Smooth muscle cell (in vitro differentiated cells): Measurements from ENCODE around the gene MGAT4A. TPM values are rescaled to one million over a fixed set of nuclear protein-coding genes. Genes with fewer than 3 reads are reported as not detected.

Experiments
- DNase-seq: peaks from one replicate; lab custom pipeline; 2025; ENCODE audit not compliant: unreplicated experiment; lab: John Stamatoyannopoulos, UW
- H2AFZ ChIP-seq: fragments of 200-600 bp; sonication (generic); 2 replicates; pipeline ENCODE4 v1.6.0; 2016; ENCODE audit warnings: antibody characterized with exemption, low read depth, mild to moderate bottlenecking
- H3F3A ChIP-seq: fragments of 200-600 bp; sonication (generic); 2 replicates; pipeline ENCODE4 v1.6.0; 2017; ENCODE audit warnings: antibody characterized with exemption, low read depth
- H3K27ac ChIP-seq: fragments of 200-600 bp; sonication (generic); 2 replicates; pipeline ENCODE4 v1.5.1; 2016; ENCODE audit warnings: low read depth, mild to moderate bottlenecking
- H3K27me3 ChIP-seq: fragments of 200-600 bp; sonication (generic); 2 replicates; pipeline ENCODE4 v1.6.1; 2016; ENCODE audit warnings: low read depth, mild to moderate bottlenecking
- H3K36me3 ChIP-seq: fragments of 200-600 bp; sonication (generic); 2 replicates; pipeline ENCODE4 v1.5.1; 2016; ENCODE audit warnings: low read depth
- H3K4me1 ChIP-seq: fragments of 200-600 bp; sonication (generic); 2 replicates; pipeline ENCODE4 v1.5.1; 2016; ENCODE audit warnings: low read depth
- H3K4me2 ChIP-seq: fragments of 200-600 bp; sonication (generic); 2 replicates; pipeline ENCODE4 v1.6.0; 2016; ENCODE audit warnings: mild to moderate bottlenecking
- H3K4me3 ChIP-seq: fragments of 200-600 bp; sonication (generic); 2 replicates; pipeline ENCODE4 v1.5.1; 2016; ENCODE audit warnings: mild to moderate bottlenecking
- H3K79me2 ChIP-seq: fragments of 200-600 bp; sonication (generic); 2 replicates; pipeline ENCODE4 v1.6.0; 2016; ENCODE audit warnings: low read depth, mild to moderate bottlenecking
- H3K9ac ChIP-seq: fragments of 200-600 bp; sonication (generic); 2 replicates; pipeline ENCODE4 v1.6.0; 2016; ENCODE audit warnings: low read depth
- H3K9me3 ChIP-seq: fragments of 200-600 bp; sonication (generic); replicated peaks from 2 replicates; pipeline ENCODE4 v1.5.1; 2016; ENCODE audit warnings: low read depth
- H4K20me1 ChIP-seq: fragments of 200-600 bp; sonication (generic); 2 replicates; pipeline ENCODE4 v1.6.0; 2016; ENCODE audit warnings: low read depth
- WGBS: methylation state at CpG from one replicate; pipeline ENCODE4 v1.1.7; 2016; ENCODE audit warnings: low lambda C conversion rate; 5-methylcytosine and 5-hydroxymethylcytosine counted together
- polyA plus RNA-seq: library from polyadenylated mRNA; unstranded; fragments of >200 nt; fragmentation: Nextera tagmentation; extraction: Ambion mirVana; gene quantifications from 2 replicates; pipeline ENCODE4 v1.2.1, GENCODE V29; 2016
- total RNA-seq: library from RNA; depleted of rRNA; stranded (reverse); fragments of >200 nt; gene quantifications from 2 replicates; pipeline ENCODE4 v1.2.3, GENCODE V29; 2014
- TF ChIP-seq, protein P1 (sequence below): fragments of 200-600 bp; sonication (generic); IDR thresholded peaks from 2 replicates; pipeline ENCODE4 v1.5.1; 2017; ENCODE audit warnings: borderline replicate concordance, mild to moderate bottlenecking, antibody characterized with exemption; ENCODE audit not compliant: insufficient read depth, poor library complexity, severe bottlenecking

The MGAT4A gene
- total and polyA plus RNA-seq, 2 experiments from 2014 or later: 1.4 to 8.9 TPM

DNA sequence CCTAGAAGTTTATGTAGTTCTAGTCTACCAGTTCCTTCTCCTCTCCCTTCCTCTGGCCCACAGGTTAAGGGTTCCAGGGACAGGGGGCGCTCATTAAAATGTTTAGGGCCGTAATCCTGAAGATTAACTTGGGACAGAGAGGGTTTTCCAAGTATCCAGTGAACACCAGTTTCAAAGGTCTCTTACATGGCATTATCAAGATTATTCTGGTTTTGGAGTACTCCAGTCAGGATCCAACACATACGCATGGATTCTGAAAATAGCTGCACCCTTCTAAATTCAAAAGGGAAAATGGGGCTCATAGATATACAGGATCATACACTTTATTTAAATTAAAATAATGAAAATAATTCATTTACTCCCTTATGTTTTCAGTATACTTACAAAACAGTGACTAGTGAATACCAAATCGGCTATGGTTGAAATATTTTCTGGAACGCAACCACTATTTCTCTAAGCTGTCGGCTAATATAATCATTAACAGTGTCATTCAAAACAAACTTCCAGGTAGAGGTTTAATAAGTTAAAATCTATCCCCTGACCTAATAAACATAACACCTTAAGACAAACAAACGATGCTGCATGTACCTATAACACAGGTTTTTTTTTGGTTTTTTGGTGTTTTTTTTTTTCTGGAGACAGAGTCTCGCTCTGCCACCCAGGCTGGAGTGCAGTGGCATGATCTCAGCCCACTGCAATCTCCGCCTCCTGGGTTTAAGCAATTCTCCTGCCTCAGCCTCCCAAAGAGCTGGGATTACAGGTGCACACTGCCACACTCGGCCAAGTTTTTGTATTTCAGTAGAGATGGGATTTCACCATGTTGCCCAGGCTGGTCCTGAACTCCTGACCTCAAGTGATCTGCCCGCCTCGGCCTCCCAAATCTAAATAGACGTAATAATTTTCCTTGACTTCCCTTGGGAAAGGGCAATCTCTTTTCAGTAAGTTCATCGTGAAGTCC, 44.7 kb downstream of the MGAT4A start:
- H2AFZ ChIP-seq: no peak overlapping the region
- DNase-seq: no peak
- TF ChIP-seq, protein P1, sequence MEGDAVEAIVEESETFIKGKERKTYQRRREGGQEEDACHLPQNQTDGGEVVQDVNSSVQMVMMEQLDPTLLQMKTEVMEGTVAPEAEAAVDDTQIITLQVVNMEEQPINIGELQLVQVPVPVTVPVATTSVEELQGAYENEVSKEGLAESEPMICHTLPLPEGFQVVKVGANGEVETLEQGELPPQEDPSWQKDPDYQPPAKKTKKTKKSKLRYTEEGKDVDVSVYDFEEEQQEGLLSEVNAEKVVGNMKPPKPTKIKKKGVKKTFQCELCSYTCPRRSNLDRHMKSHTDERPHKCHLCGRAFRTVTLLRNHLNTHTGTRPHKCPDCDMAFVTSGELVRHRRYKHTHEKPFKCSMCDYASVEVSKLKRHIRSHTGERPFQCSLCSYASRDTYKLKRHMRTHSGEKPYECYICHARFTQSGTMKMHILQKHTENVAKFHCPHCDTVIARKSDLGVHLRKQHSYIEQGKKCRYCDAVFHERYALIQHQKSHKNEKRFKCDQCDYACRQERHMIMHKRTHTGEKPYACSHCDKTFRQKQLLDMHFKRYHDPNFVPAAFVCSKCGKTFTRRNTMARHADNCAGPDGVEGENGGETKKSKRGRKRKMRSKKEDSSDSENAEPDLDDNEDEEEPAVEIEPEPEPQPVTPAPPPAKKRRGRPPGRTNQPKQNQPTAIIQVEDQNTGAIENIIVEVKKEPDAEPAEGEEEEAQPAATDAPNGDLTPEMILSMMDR: no peak
- no peak overlapping the region for H3K4me3 ChIP-seq
- no peaks in the 10 kb centered on the region for H3K79me2 ChIP-seq
- H3K4me1 ChIP-seq: no peaks in the 10 kb centered on the region
- no peak overlapping the region for H3K27ac ChIP-seq
- 96% methylated on average over 14 of the region's 14 CpGs for WGBS
- H3K9ac ChIP-seq: no peak overlapping the region
- no peaks in the 10 kb centered on the region for H3K36me3 ChIP-seq
- H3K4me2 ChIP-seq: no peak overlapping the region
- H4K20me1 ChIP-seq: no peaks in the 10 kb centered on the region
- no peaks in the 10 kb centered on the region for H3K9me3 ChIP-seq
- no peaks in the 10 kb centered on the region for H3K27me3 ChIP-seq
- H3F3A ChIP-seq: no peaks in the 10 kb centered on the region

DNA sequence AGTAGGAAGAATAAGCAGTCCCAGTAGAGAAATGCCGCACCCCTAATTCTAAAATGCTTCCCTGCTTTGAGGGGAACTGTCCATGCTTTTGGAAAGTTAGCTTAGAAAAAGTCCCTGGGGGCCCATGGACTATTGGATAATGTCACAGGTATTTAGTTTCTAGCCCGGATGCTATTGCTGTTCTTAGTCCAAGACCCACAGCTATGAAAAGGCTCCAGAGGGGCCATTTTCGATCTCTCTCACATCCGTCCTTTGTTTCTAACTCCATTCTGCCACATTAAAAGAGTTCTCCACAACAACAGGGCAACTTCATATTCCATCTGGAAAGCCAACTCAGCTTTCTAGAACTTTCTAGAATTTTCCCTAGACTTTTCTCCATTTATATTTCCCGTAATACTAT, 47.2 kb downstream of the MGAT4A start:
- H4K20me1 ChIP-seq: no peaks in the 10 kb centered on the region
- no peaks in the 10 kb centered on the region for H3K79me2 ChIP-seq
- no peak overlapping the region for H3K4me2 ChIP-seq
- no peak overlapping the region for H3K4me3 ChIP-seq
- no peak overlapping the region for H3K9ac ChIP-seq
- no peaks in the 10 kb centered on the region for H3K36me3 ChIP-seq
- TF ChIP-seq, protein P1: no peak
- no peaks in the 10 kb centered on the region for H3K9me3 ChIP-seq
- no peaks in the 10 kb centered on the region for H3F3A ChIP-seq
- WGBS: 98% methylated on average over 5 of the region's 5 CpGs
- no peaks in the 10 kb centered on the region for H3K4me1 ChIP-seq
- DNase-seq: no peak
- no peaks in the 10 kb centered on the region for H3K27me3 ChIP-seq
- no peak overlapping the region for H3K27ac ChIP-seq
- H2AFZ ChIP-seq: no peak overlapping the region

DNA sequence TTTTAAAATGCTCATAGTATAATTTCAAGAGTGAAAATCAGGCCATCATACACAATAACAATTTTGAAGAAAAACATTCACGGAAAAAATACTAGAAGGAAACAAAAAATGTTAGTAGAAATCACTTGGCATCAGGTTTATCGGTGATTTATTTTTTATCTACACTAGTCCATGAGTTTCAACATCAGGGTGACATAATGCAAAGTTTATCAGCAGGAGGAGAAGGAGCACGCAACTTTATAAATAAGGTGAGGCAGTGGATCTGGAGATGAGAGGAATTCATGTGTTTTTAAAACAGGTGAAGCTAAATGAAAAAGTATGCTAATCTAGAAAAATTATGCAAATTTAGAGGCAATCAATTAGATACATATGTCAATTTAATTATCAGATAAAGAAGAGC, 54.2 kb downstream of the MGAT4A start:
- Histone ChIP-seq H2AFZ (no peak overlapping the region), H3K4me3 (no peak overlapping the region), H3K9me3 (no peaks in the 10 kb centered on the region), H3K4me1 (no peaks in the 10 kb centered on the region), H3K36me3 (peaks cover 7% of the 10 kb centered on the region), H3F3A (no peaks in the 10 kb centered on the region), H3K9ac (no peak overlapping the region), H4K20me1 (no peaks in the 10 kb centered on the region), H3K4me2 (no peak overlapping the region), H3K27me3 (no peaks in the 10 kb centered on the region), H3K79me2 (no peaks in the 10 kb centered on the region), H3K27ac (no peak overlapping the region)
- TF ChIP-seq, protein P1: no peak
- WGBS: 93% methylated on average over 3 of the region's 3 CpGs
- no peak for DNase-seq
